OCI-LY7 (cell line): ENCODE results near the gene AMPD2.

Experiments used
- CTCF ChIP-seq: fragments of 200-600 bp; sonication (generic); conservative IDR thresholded peaks from 2 replicates; pipeline ENCODE4 v1.5.1; 2014; ENCODE audit warnings: mild to moderate bottlenecking, antibody characterized with exemption, low read length, moderate library complexity, mixed read lengths
- EZH2phosphoT487 ChIP-seq: fragments of 200-600 bp; sonication (generic); IDR thresholded peaks from 2 replicates; pipeline ENCODE4 v1.6.1; 2018; ENCODE audit warnings: low read depth, borderline replicate concordance, mild to moderate bottlenecking, mixed run types, antibody characterized with exemption, low read length, moderate library complexity, mixed read lengths

GRCh38 chr1:109620841-109621286 lies 1.2 kb downstream of the AMPD2 start:
- TF ChIP-seq CTCF (no peak), EZH2phosphoT487 (no peak)
